ENCODE results near the gene SMARCA2. TPM values are rescaled to one million over a fixed set of nuclear protein-coding genes. Genes with fewer than 3 reads are reported as not detected.
A peak's percentile ranks its signal among the peaks of the same experiment; 100 is the strongest.

SMARCA2 gene
- polyA plus RNA-seq, 2 of the 4 experiments (the other 2 are of a cell fraction): 28.7 to 33.0 TPM

GRCh38 chr9:2190939-2191608, 175.9 kb downstream of the SMARCA2 start:
- FAIRE-seq (no peak), ATAC-seq (no peak), DNase-seq (ENCODE audit: low read depth in 1 of 2, low spot score in 1 of 2) (no peak)
- H3K9me3 ChIP-seq: no peaks in the 10 kb centered on the region
- CTCF ChIA-PET: interaction anchor here (0.6 kb wide), 1 partner anchor 14 kb away, joined by 6 read pairs; no protein-coding TSS in a partner anchor
- POLR2A ChIA-PET: no interaction called here
- H3K4me1 ChIP-seq: no peaks in the 10 kb centered on the region
- H3K4me3 ChIP-seq: no peak overlapping the region
- no peak overlapping the region for H3K27ac ChIP-seq
- WGBS (ENCODE audit: missing lambda C conversion rate): 87% methylated on average over 14 of the region's 14 CpGs
- H3K4me2 ChIP-seq: no peak overlapping the region
- no peak for TF ChIP-seq KDM1A (IDR thresholded peaks at IDR 0.05; ENCODE audit: low read depth)
- TF ChIP-seq USF2 (IDR thresholded peaks at IDR 0.05): no peak
- TF ChIP-seq MAZ (IDR thresholded peaks at IDR 0.05; ENCODE audit: borderline replicate concordance, low read depth, low read length): no peak
- TF ChIP-seq ZFP36 (IDR thresholded peaks at IDR 0.05; ENCODE audit: borderline replicate concordance, partially characterized antibody): no peak
- no peak for TF ChIP-seq MAFK (IDR thresholded peaks at IDR 0.05; ENCODE audit: partially characterized antibody)
- TF ChIP-seq HOXA7 (CRISPR knock-in tag; IDR thresholded peaks at IDR 0.05): no peak
- TF ChIP-seq FOXS1 (CRISPR knock-in tag; IDR thresholded peaks at IDR 0.05): no peak
- no peak for TF ChIP-seq TP53 (CRISPR knock-in tag; IDR thresholded peaks at IDR 0.05)
- TF ChIP-seq MYC (IDR thresholded peaks at IDR 0.05; ENCODE audit: borderline replicate concordance, low read length): no peak

- ATAC-seq (no peak), FAIRE-seq (no peak), DNase-seq (ENCODE audit: low read depth in 1 of 2, low spot score in 1 of 2) (no peak)
- no peak overlapping the region for H3K4me3 ChIP-seq
- H3K4me2 ChIP-seq: no peak overlapping the region
- ChIA-PET CTCF (no interaction called here), POLR2A (no interaction called here)
- no peaks in the 10 kb centered on the region for H3K9me3 ChIP-seq
- 80% methylated on average over 4 of the region's 4 CpGs for WGBS (ENCODE audit: missing lambda C conversion rate)
- no peak overlapping the region for H3K27ac ChIP-seq
- TF ChIP-seq CHD2 (IDR thresholded peaks at IDR 0.05; ENCODE audit: low read length, partially characterized antibody) (no peak), EHF (CRISPR knock-in tag; IDR thresholded peaks at IDR 0.05) (no peak), CEBPB (IDR thresholded peaks at IDR 0.05) (no peak), MYC (IDR thresholded peaks at IDR 0.05; ENCODE audit: borderline replicate concordance, low read length) (no peak), ZC3H11A (IDR thresholded peaks at IDR 0.05) (no peak), MAFK (IDR thresholded peaks at IDR 0.05; ENCODE audit: partially characterized antibody) (no peak), ZSCAN20 (CRISPR knock-in tag; IDR thresholded peaks at IDR 0.05) (no peak), CBX8 (IDR thresholded peaks at IDR 0.05) (no peak), RAD21 (conservative IDR thresholded peaks at IDR 0.05 in 1 of 2, IDR thresholded peaks at IDR 0.05 in 1 of 2) (no peak), RCOR1 (IDR thresholded peaks at IDR 0.05; ENCODE audit: low read depth, low read length) (no peak), MAX (IDR thresholded peaks at IDR 0.05) (no peak), NPAS2 (CRISPR knock-in tag; IDR thresholded peaks at IDR 0.05; ENCODE audit: borderline replicate concordance) (no peak)
- H3K4me1 ChIP-seq: no peaks in the 10 kb centered on the region
Measured at GRCh38 chr9:2191609-2191972, 176.4 kb downstream of the SMARCA2 start.

GRCh38 chr9:2192356-2192979, 177.3 kb downstream of the SMARCA2 start:
- TF ChIP-seq PHF8 (IDR thresholded peaks at IDR 0.05; ENCODE audit: borderline replicate concordance, low read depth): no peak
- TF ChIP-seq HDAC2 (IDR thresholded peaks at IDR 0.05): no peak
- no peak for TF ChIP-seq TFCP2L1 (CRISPR knock-in tag; IDR thresholded peaks at IDR 0.05)
- TF ChIP-seq NFE2L2 (conservative IDR thresholded peaks at IDR 0.05; ENCODE audit: low read length): no peak
- TF ChIP-seq JUNB (IDR thresholded peaks at IDR 0.05): no peak
- TF ChIP-seq USF2 (IDR thresholded peaks at IDR 0.05): no peak
- no peak for TF ChIP-seq POLR2AphosphoS2 (conservative IDR thresholded peaks at IDR 0.05; ENCODE audit: low read length)
- no peak for TF ChIP-seq NR3C1 (IDR thresholded peaks at IDR 0.05)
- Histone ChIP-seq H3K4me3 (no peak overlapping the region), H3K4me2 (no peak overlapping the region), H3K9me3 (no peaks in the 10 kb centered on the region), H3K4me1 (no peaks in the 10 kb centered on the region), H3K27ac (no peak overlapping the region)
- ChIA-PET CTCF (no interaction called here), POLR2A (no interaction called here)
- 86% methylated on average over 5 of the region's 5 CpGs for WGBS (ENCODE audit: missing lambda C conversion rate)
- peak; percentile 74 for FAIRE-seq
- DNase-seq (ENCODE audit: low read depth in 1 of 2, low spot score in 1 of 2): no peak
- no peak for ATAC-seq

All from A549 (cell line).